A549 (cell line): ENCODE measurements around the gene HBA2. TPM values are rescaled to one million over a fixed set of nuclear protein-coding genes. Genes with fewer than 3 reads are reported as not detected.

Experiments
- ATAC-seq, 2 experiments: fragments of 200-7000 bp in 1 of 2; fragments of >200 bp in 1 of 2; cut with Nextera tagmentation in 1 of 2; cut with Tn5 transposase in 1 of 2; 3 replicates each; pipeline versions ENCODE4 v1.8.0 to v1.9.1; 2018 to 2020; ENCODE audit warnings: mild to moderate bottlenecking in 1 of 2, moderate library complexity in 1 of 2
- CTCF ChIA-PET: fragments of 300-600 bp; sonication (Branson Sonifier 250); formaldehyde crosslinking; extraction: SDS; loops from one replicate; lab custom pipeline; 2021; ENCODE audit warnings: antibody characterized with exemption, inconsistent platforms; lab: Yijun Ruan, JAX
- POLR2A ChIA-PET: fragments of 350-600 bp; formaldehyde crosslinking; extraction: SDS; loops from one replicate; lab custom pipeline; 2021; ENCODE audit warnings: antibody characterized with exemption, inconsistent platforms; lab: Yijun Ruan, JAX
- DNase-seq, 2 experiments: peaks; one replicate each; pipeline versions ENCODE4 v3.0.0 to v3.0.0-alpha.2; 2011 to 2016; ENCODE audit warnings: low read depth in 1 of 2, low spot score in 1 of 2
- FAIRE-seq: peaks from 2 replicates; lab custom pipeline; 2011; peaks lifted over from hg19 to GRCh38; lab: Jason Lieb, UNC
- H3K27ac ChIP-seq, 2 experiments: fragments of >200 bp; sonication (Bioruptor Twin); formaldehyde crosslinking; 3 replicates each; pipeline ENCODE4 v1.5.1; 2016 to 2017
- H3K4me1 ChIP-seq: fragments of >200 bp; sonication (Bioruptor Twin); formaldehyde crosslinking; 3 replicates; pipeline ENCODE4 v1.6.1; 2016
- H3K4me2 ChIP-seq: fragments of >200 bp; sonication (Bioruptor Twin); formaldehyde crosslinking; 3 replicates; pipeline ENCODE4 v1.6.1; 2016
- H3K4me3 ChIP-seq: fragments of >200 bp; sonication (Bioruptor Twin); formaldehyde crosslinking; 3 replicates; pipeline ENCODE4 v1.5.1; 2016
- H3K9me3 ChIP-seq: fragments of >200 bp; sonication (Bioruptor Twin); formaldehyde crosslinking; 3 replicates; pipeline ENCODE4 v1.6.1; 2016
- CBX8 ChIP-seq: fragments of 200-600 bp; sonication (generic); IDR thresholded peaks from 2 replicates; pipeline ENCODE4 v1.6.1; 2016
- CHD4 ChIP-seq: fragments of 200-600 bp; sonication (generic); IDR thresholded peaks from 2 replicates; pipeline ENCODE4 v1.6.1; 2016; ENCODE audit warnings: antibody characterized with exemption, mild to moderate bottlenecking, borderline replicate concordance
- EP300 ChIP-seq, 2 experiments: fragments of >200 bp; sonication (Bioruptor Twin); formaldehyde crosslinking; IDR thresholded peaks; 2 replicates in 1 of 2; 3 replicates in 1 of 2; pipeline ENCODE4 v1.6.1; 2016 to 2017
- ESRRA ChIP-seq: fragments of 150-350 bp; IDR thresholded peaks from 2 replicates; pipeline ENCODE4 v1.6.1; 2014; ENCODE audit warnings: mild to moderate bottlenecking, low read length, borderline replicate concordance
- GATA3 ChIP-seq: IDR thresholded peaks from 2 replicates; pipeline ENCODE4 v1.6.1; 2012; ENCODE audit warnings: borderline replicate concordance
- HEYL ChIP-seq: fragments of 250-450 bp; sonication (Bioruptor Pico); IDR thresholded peaks from 2 replicates; pipeline ENCODE4 v1.8.0; 2021; ENCODE audit warnings: mild to moderate bottlenecking, moderate library complexity
- JUN ChIP-seq, 2 experiments: fragments of >200 bp; sonication (Bioruptor Twin); formaldehyde crosslinking; IDR thresholded peaks; 2 replicates in 1 of 2; 3 replicates in 1 of 2; pipeline ENCODE4 v1.6.1; 2016 to 2017
- KDM1A ChIP-seq: fragments of 200-600 bp; sonication (generic); IDR thresholded peaks from 2 replicates; pipeline ENCODE4 v1.6.1; 2016; ENCODE audit warnings: low read depth, mild to moderate bottlenecking
- MAFK ChIP-seq: fragments of 450-650 bp; IDR thresholded peaks from 2 replicates; pipeline ENCODE4 v1.6.1; 2014; ENCODE audit not compliant: partially characterized antibody
- MAZ ChIP-seq: fragments of 150-350 bp; IDR thresholded peaks from 2 replicates; pipeline ENCODE4 v1.6.1; 2014; ENCODE audit warnings: antibody characterized with exemption, low read depth, low read length, borderline replicate concordance
- PHF8 ChIP-seq: fragments of 200-600 bp; sonication (generic); IDR thresholded peaks from 2 replicates; pipeline ENCODE4 v1.6.1; 2016; ENCODE audit warnings: low read depth, mild to moderate bottlenecking, antibody characterized with exemption, moderate library complexity, borderline replicate concordance
- RARB ChIP-seq: fragments of 250-450 bp; sonication (Bioruptor Pico); IDR thresholded peaks from 2 replicates; pipeline ENCODE4 v1.8.0; 2021; ENCODE audit warnings: mild to moderate bottlenecking, moderate library complexity
- RNF2 ChIP-seq: fragments of 200-600 bp; sonication (generic); IDR thresholded peaks from 2 replicates; pipeline ENCODE4 v1.6.1; 2016; ENCODE audit warnings: low read depth, mild to moderate bottlenecking, antibody characterized with exemption, moderate library complexity, borderline replicate concordance
- ZFP36 ChIP-seq: fragments of 450-650 bp; IDR thresholded peaks from 2 replicates; pipeline ENCODE4 v1.6.1; 2014; ENCODE audit warnings: borderline replicate concordance; ENCODE audit not compliant: partially characterized antibody
- ZSCAN20 ChIP-seq: fragments of 250-450 bp; sonication (Bioruptor Pico); IDR thresholded peaks from 2 replicates; pipeline ENCODE4 v1.8.0; 2022; ENCODE audit warnings: mild to moderate bottlenecking, moderate library complexity
- WGBS: methylation state at CpG from one replicate; pipeline ENCODE4 v1.1.6; 2017; ENCODE audit errors: missing lambda C conversion rate; 5-methylcytosine and 5-hydroxymethylcytosine counted together
- polyA plus RNA-seq, 4 experiments: library from polyadenylated mRNA; depleted of rRNA in 3 of 4; stranded (reverse); fragments of >200 nt; fragmentation: RNase III in 1 of 4; extraction: RNeasy Plus Mini Kit Qiagen cat#74134 plus additional on column Dnase treatment in 1 of 4; gene quantifications; 2 replicates in 3 of 4; 3 replicates in 1 of 4; pipeline ENCODE4 v1.2.3, GENCODE V29; 2011 to 2017
- TF ChIP-seq, protein P1 (sequence below): fragments of 150-350 bp; IDR thresholded peaks from 2 replicates; pipeline ENCODE4 v1.6.1; 2014; ENCODE audit warnings: low read depth, mild to moderate bottlenecking, low read length
- TF ChIP-seq, protein P2 (sequence below): fragments of 200-600 bp; sonication (generic); IDR thresholded peaks from 2 replicates; pipeline ENCODE4 v1.6.1; 2016; ENCODE audit warnings: antibody characterized with exemption, mild to moderate bottlenecking, moderate library complexity

The HBA2 gene
- polyA plus RNA-seq, 2 of the 4 experiments (the other 2 are of a cell fraction), result 0.23 to 0.26 TPM

DNA sequence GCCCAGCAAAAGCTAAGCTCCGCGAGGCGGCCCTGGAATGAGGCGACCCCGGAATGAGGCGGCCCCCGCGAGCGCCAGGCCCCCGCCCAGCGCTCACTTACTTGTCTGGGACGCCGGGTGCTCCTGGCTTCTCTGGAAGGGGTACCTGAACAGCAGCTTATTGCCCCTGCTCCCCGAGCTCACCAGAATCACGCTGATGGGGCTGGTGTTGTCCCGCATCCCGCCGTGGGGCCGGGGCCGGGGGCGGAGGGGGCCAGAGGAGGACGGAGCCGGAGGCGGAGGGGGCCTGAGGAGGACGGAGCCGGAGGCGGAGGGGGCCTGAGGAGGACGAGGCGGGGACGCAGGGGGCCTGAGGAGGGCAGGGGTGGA, 34.6 kb upstream of the HBA2 start:
- POLR2A ChIA-PET, result interaction anchor here (0.8 kb wide), 1 partner anchor 21 kb away, joined by 3 read pairs; no protein-coding TSS in a partner anchor
- peak in 1 of 2 experiments; percentile 47 for DNase-seq

DNA sequence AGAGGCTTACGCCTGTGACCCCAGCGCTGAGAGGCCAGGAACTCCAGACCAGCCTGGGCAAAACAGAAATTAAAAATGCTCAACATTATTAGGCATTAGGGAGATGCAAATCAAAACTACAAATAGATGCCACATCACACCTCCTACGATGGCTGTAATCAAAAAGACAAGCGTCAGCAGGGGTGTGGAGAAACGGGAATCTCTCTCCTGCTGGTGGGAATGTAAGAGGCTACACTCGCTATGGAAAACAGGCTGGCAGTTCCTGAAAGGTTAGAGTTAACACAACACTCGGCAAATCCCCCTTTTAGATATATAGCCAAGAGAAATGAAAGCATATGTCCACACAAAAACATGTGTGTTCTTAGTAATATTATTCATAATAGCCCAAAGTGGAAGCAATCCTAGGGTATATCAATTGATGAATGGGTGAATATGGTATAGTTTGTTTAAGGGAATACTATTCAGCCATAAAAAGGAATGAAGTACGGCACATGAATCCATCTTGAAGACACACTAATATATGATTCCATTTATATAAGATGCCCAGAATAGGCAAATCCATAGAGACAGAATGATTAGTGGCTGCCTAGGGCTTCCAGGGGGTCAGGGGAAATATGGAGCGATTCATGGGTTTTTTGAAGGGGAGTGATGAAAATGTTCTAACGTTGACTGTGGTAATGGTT, 32.4 kb upstream of the HBA2 start:
- no peak overlapping the region for H3K27ac ChIP-seq
- TF ChIP-seq ZSCAN20 (CRISPR knock-in tag), result no peak
- TF ChIP-seq PHF8, result no peak
- TF ChIP-seq GATA3, result no peak
- TF ChIP-seq KDM1A, result no peak
- TF ChIP-seq EP300 (IDR thresholded peaks at IDR 0.05), result no peak
- no peak for TF ChIP-seq CHD4
- TF ChIP-seq RNF2, result no peak
- no peak for TF ChIP-seq JUN (IDR thresholded peaks at IDR 0.05)
- no peak for TF ChIP-seq ZFP36
- TF ChIP-seq RARB (CRISPR knock-in tag), result no peak
- TF ChIP-seq, protein P1, sequence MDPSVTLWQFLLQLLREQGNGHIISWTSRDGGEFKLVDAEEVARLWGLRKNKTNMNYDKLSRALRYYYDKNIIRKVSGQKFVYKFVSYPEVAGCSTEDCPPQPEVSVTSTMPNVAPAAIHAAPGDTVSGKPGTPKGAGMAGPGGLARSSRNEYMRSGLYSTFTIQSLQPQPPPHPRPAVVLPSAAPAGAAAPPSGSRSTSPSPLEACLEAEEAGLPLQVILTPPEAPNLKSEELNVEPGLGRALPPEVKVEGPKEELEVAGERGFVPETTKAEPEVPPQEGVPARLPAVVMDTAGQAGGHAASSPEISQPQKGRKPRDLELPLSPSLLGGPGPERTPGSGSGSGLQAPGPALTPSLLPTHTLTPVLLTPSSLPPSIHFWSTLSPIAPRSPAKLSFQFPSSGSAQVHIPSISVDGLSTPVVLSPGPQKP, result no peak
- no peak for TF ChIP-seq CBX8
- TF ChIP-seq MAZ, result no peak
- TF ChIP-seq ESRRA, result no peak
- no peak for TF ChIP-seq HEYL (CRISPR knock-in tag)
- no peaks in the 10 kb centered on the region for H3K9me3 ChIP-seq
- H3K4me2 ChIP-seq, result no peak overlapping the region
- ChIA-PET CTCF (interaction anchor here (0.6 to 4.3 kb wide), 9 partner anchors 11 to 227 kb away, joined by 3 to 25 read pairs (median 4); partner anchors contain the start of gene HBQ1), POLR2A (no interaction called here)
- 72% methylated on average over 10 of the region's 10 CpGs for WGBS
- H3K4me1 ChIP-seq, result 0 out of 3 replicates have a peak, but pooled peaks cover 4% of the 10 kb centered on the region
- DNase-seq (no peak), ATAC-seq (no peak), FAIRE-seq (no peak)
- no peak overlapping the region for H3K4me3 ChIP-seq

More for the DNA sequence above, 34.6 kb upstream of the HBA2 start:
- Histone ChIP-seq H3K27ac (peak overlapping the region; percentile 88 to 93), H3K4me3 (peak overlapping the region; percentile 88), H3K9me3 (no peaks in the 10 kb centered on the region), H3K4me1 (0 out of 3 replicates have a peak, but pooled peaks cover 4% of the 10 kb centered on the region), H3K4me2 (peak overlapping the region; percentile 76)
- WGBS, result 0% methylated on average over 11 of the region's 30 CpGs
- CTCF ChIA-PET, result interaction anchor here (1.0 to 1.6 kb wide), 3 partner anchors 13 to 20 kb away, joined by 3 to 9 read pairs (median 4); no protein-coding TSS in a partner anchor
- no peak for TF ChIP-seq MAFK
- TF ChIP-seq, protein P2, sequence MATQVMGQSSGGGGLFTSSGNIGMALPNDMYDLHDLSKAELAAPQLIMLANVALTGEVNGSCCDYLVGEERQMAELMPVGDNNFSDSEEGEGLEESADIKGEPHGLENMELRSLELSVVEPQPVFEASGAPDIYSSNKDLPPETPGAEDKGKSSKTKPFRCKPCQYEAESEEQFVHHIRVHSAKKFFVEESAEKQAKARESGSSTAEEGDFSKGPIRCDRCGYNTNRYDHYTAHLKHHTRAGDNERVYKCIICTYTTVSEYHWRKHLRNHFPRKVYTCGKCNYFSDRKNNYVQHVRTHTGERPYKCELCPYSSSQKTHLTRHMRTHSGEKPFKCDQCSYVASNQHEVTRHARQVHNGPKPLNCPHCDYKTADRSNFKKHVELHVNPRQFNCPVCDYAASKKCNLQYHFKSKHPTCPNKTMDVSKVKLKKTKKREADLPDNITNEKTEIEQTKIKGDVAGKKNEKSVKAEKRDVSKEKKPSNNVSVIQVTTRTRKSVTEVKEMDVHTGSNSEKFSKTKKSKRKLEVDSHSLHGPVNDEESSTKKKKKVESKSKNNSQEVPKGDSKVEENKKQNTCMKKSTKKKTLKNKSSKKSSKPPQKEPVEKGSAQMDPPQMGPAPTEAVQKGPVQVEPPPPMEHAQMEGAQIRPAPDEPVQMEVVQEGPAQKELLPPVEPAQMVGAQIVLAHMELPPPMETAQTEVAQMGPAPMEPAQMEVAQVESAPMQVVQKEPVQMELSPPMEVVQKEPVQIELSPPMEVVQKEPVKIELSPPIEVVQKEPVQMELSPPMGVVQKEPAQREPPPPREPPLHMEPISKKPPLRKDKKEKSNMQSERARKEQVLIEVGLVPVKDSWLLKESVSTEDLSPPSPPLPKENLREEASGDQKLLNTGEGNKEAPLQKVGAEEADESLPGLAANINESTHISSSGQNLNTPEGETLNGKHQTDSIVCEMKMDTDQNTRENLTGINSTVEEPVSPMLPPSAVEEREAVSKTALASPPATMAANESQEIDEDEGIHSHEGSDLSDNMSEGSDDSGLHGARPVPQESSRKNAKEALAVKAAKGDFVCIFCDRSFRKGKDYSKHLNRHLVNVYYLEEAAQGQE, result 0 out of 2 replicates have a peak, but pooled peaks have one; percentile 23
- FAIRE-seq, result no peak
- peak; percentile 67 to 75; a peak in 5 of 6 replicates for ATAC-seq
